Stimulated activated CD4-positive, alpha-beta T cell treated with anti-CD3 and anti-CD28 coated beads, Interleukin-12 subunit alpha, Interleukin-12 subunit beta, amount 100 ng/mL, for 24 hours (primary cell): Measurements from ENCODE around the gene GRXCR1.
A peak's percentile ranks its signal among the peaks of the same experiment; 100 is the strongest.

Source experiments
- DNase-seq, 2 experiments: peaks; one replicate each; pipeline ENCODE4 v3.0.0-alpha.2; 2020; ENCODE audit warnings: low read depth in 2 of 2

Gene GRXCR1

DNA sequence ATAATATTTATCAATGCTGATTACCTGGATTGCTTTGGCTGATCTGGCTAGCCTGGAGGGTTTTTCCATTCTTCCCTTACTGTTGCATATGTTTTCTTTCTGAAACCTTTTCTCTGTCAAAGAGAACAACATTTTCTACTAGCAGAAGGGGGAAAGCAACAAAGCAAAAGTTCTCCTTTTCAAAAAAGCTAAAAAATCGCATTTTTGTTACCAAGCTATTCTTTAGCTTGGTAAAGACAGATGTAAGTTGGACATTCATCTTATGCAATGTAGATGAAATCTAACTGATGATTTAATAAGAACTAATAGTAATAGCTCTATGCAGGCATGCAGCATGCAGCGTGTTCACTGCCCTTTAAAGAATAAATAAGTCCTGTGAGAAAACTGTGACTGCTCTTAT lies at the start of gene GRXCR1:
Gene GRXCR1, plus strand, starts transcription at position 301 of the 400 bp plus-strand sequence. CDS start 554 bp downstream, outside the sequence.
- no peak for DNase-seq

DNA sequence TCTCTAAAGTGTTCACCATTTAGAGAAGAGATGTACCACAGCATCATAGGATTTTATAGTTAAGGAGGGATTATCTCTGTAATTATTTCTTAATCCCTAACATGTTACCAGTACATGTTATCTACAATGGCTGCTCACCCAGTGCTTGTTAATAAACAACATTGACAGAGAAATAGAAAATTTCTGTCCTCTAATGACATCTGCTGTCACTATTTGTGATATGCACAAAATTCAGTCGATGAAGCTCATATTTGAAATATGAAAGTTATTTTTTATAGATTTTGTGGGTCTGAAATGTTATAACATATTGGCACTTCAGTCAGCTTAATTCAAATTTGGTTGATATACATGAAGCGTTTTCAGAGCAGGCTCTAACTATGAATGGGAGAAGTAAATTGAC lies 48.8 kb upstream of the GRXCR1 start:
- DNase-seq, result no peak

GRCh38 chr4:42844422-42845070 lies 48.0 kb upstream of the GRXCR1 start:
- DNase-seq, result no peak

- DNase-seq, result no peak
Measured at GRCh38 chr4:42845586-42845985, 46.9 kb upstream of the GRXCR1 start.

DNA sequence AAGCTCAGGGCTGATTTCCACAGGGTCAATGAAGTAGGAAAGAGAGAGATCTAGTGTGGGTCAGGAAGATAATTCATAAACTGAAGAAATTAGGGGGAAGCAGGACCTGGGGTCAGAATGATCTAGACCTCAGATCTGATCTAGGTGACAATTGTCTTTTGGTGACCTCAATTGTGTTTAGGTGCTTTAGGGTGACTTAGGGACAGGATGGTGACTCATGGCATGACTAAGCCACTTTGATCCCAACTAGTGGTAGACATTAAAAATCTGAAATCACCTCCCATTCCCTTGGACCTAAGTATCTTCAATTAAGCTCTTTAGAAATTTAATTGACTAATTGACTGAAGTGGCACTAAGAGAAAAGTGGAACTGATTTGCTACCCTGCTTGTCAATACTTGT lies 36.7 kb upstream of the GRXCR1 start:
- DNase-seq, result no peak

- peak in 1 of 2 experiments; percentile 30 for DNase-seq
Measured at GRCh38 chr4:42865572-42866189, 26.8 kb upstream of the GRXCR1 start.

DNA sequence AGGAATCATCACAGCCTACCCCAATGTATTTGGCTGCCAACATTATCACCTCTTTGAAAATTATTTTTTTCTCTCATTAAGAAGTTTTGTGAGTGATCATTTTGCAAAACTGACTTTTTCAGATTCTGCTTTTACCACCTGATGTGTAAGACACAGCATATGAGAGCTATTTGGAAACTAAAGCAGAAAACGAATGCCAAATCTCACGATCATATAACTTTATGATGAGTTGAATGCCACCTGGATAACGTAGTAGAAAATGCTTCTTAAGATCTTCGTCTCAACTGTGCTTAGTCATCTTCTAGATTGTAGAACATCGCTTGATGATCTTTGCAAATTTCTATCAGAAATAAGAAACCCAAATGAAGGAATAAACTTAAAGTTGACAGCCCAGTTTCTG lies 21.3 kb upstream of the GRXCR1 start:
- no peak for DNase-seq

- no peak for DNase-seq
Measured at GRCh38 chr4:42871671-42872290, 20.7 kb upstream of the GRXCR1 start.

DNA sequence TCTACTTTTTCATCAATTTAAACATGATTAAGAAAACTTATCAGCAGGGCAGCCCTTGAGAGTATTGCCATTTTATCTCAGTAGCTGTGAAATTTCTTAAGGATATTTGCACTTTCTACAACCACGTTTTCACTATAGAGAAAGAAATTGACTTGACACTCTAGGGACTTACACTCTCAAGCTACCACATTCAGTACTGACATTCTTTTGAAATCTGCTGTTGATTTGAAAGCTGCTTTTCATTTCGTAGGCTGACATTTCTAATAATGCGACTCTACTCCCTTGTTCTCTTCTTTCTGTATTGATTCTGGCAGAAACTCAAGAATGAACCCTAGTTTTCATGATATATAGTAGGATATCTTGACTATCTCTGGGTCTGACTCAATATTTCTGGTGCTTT lies 13.7 kb upstream of the GRXCR1 start:
- DNase-seq, result no peak

GRCh38 chr4:42881253-42881652 lies 11.3 kb upstream of the GRXCR1 start:
- no peak for DNase-seq

- DNase-seq, result no peak
Measured at GRCh38 chr4:42891644-42892043, 869 bp upstream of the GRXCR1 start.

DNA sequence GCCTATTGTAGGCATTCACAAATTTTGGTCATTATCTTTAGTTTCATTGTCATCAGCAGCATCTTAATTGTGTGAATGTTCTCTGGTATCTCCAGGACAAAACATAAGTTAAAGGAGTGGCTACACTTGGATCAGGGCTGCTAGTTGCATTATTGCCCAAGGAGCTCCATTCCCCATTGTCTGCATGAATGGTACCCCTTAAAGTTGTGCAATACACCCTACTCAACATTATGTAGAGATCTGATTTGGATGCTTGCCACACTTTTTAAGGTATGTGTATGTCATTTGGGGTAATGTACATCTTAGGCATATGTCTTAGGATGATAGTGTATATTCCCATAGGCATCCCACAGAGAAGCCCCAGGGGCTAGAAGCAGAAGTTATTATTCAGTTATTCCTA lies 2.9 kb downstream of the GRXCR1 start:
- DNase-seq, result no peak

DNA sequence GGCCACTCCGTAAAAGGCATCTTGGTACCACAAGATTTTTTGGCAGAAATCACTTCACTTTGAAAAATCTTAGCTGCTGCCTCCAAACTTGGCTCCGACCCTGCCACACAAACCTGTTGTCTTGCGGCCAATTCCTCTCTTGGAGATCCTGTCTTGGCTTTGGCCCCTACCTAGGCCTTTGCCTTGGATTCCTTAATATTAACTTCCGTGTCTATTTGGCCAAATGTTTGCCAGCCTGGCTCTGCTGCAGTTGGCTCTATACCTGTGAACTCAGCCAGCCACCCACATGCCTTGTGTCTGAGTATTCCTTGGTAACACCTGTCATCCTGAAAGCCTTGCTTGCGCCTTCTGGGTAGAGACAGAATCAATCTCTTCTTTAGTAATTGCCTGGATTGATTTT lies 12.5 kb downstream of the GRXCR1 start:
- DNase-seq, result no peak

DNA sequence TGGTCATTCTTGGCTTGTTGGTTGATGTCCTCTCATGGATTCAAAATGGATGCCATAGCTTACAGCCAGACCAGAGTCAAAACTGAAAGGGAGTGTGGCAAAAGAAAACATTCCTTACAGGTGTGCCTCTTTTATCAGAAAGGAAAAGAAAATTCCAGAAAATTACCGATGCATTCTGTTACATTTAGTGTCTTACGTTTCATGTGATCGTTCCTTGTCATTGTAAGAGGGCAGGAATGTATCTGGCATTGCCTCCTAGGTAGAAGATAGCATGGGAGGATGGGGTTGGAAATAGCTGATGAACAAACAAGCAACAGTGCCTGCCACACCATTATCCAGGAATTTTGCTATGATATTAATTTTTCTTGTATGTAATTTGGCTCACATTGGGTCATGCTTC lies 13.1 kb downstream of the GRXCR1 start:
- DNase-seq, result no peak

DNA sequence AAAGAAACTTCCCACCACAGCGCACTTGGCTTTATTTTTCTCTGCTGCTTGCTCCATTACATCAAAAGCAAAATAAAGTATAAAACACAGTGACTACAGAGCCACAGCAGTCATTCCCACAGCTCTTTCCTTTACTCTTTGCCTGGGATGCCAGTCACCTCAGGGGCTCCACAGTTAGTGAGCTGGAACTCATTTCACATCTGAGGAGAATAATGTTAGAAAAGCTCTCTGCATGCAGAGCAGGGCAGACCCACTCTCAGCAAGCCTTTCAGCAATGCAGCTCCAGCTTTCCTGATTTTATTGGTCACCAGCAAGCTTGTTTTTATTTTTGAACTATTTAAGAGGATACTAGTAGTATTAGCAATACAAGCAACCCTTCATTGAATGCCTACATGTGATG lies 13.8 kb downstream of the GRXCR1 start:
- DNase-seq, result no peak

DNA sequence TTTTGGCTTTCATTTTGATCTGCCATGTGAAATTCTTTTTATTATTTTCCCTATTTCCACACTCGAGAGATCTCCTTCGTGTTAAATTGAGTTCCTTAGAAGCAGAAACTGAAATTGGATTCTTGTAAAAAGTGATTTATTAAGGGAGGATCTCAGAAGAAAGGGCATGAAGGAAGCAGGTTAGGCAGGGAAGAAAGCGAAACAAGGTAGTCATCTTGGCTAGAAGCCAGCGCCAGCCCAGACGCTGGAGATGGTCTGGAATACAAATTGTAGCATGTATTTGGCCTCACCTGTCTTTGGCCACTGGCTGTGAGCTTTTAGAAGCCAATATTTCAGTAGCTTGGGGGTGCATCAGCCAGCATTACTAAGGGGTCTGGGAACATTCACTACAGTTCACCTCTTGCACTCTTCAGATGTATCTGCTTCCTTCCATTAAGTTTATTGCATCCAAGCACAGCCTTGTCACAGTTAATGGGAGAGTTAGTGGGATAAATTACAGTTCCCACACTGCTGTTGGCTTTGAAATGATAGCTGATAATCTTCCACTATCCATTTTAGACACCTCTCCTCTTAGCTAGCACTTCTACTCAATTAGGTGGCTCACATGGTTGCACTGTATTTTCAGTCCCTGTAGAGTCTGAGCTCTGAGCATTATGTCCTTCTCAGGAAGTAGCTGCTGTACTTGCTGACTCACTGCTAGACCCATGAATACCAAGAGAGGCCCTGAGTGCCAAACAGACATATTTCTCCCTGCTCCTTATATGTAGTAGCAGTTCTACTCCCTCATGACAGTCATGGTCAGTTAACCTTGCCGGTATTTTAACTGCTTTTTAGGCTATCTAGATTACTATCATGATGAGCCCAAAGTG lies 14.6 kb downstream of the GRXCR1 start:
- DNase-seq, result no peak

- no peak for DNase-seq
Measured at GRCh38 chr4:42910459-42910858, 17.9 kb downstream of the GRXCR1 start.

DNA sequence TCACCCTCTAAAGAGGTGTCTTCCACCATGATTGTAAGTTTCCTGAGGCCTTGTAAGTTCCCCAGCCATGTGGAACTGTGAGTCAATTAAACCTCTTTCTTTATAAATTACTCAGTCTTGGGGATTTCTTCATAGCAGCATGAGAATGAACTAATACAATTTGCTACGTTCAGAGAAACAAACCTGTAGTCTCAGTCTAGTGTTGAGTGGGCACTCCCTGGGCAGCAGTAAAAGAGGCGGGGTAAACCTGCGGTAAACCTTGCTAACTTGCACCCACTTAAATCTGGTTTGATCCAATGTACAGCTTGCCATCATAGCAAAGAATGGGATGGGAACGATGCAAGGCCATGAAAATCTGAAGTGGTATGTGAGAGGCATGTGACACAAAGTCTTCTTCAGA lies 22.4 kb downstream of the GRXCR1 start:
- no peak for DNase-seq

DNA sequence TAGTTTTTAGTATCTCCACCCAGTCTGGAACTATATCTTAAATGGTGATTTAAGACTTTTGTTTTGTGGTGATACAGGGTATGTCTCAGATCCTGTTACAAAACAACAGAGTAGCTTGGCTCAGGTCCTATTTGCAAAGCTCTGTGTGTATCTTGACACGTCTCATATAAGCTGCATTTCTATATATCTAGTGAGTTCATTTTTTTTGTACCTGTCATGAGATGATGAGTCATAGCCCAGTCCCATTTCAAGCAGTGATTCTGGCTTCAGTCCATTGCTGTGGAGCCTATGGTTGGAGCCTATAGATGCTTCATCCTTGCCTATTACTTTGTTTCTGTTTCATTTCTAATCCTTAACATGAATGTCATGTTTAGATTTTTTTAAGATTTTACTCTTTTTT lies 23.0 kb downstream of the GRXCR1 start:
- no peak for DNase-seq

- no peak for DNase-seq
Measured at GRCh38 chr4:42917296-42917695, 24.8 kb downstream of the GRXCR1 start.

GRCh38 chr4:42923431-42923830 lies 30.9 kb downstream of the GRXCR1 start:
- no peak for DNase-seq

DNA sequence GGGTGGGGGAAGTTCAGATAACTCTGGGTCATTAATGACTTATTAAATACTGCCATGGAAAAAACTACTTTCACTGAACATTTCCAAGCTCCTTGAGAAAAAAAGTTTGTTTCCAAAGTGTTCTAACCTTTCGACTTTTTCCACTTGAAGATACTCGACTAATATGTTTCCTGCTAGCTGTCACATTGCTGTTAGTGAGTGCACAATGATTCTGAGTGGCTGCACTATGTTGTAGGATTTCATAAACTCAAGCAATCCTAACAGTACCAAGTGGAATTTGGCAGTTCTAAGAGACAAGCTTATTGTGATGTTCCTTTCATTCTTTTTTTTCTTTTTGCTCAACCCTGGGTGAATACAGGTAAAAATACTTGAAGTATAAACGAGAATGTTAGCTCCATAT lies 33.4 kb downstream of the GRXCR1 start:
- DNase-seq, result no peak
